Heart right ventricle (tissue), 16 donors: ENCODE results near the gene IQGAP1. TPM values are rescaled to one million over a fixed set of nuclear protein-coding genes. Genes with fewer than 3 reads are reported as not detected.

ENCODE experiments used
- ATAC-seq, 8 donors: fragments of 200-7000 bp; cut with Tn5 transposase; one replicate each; pipeline ENCODE4 v1.9.1; 2020; ENCODE audit warnings: mild to moderate bottlenecking in 8 of 8, moderate library complexity in 8 of 8, moderate number of reproducible peaks in 1 of 8
- DNase-seq, 2 donors: peaks; one replicate each; pipeline ENCODE4 v3.0.0-alpha.2; 2020
- H3K27ac ChIP-seq, 10 donors: fragments of 200-600 bp; sonication (generic) in 2 of 10; one replicate each; pipeline versions ENCODE4 v1.5.0 to v1.8.0; 2020 to 2022; ENCODE audit warnings: mild to moderate bottlenecking in 3 of 10
- H3K27me3 ChIP-seq, 7 donors: fragments of 200-600 bp; one replicate each; pipeline ENCODE4 v1.8.0; 2021 to 2022; ENCODE audit warnings: mild to moderate bottlenecking in 2 of 7
- H3K36me3 ChIP-seq, 9 donors: fragments of 200-600 bp; sonication (generic) in 1 of 9; one replicate each; pipeline versions ENCODE4 v1.5.0 to v1.8.0; 2020 to 2022; ENCODE audit warnings: mild to moderate bottlenecking in 2 of 9
- H3K4me1 ChIP-seq, 9 donors: fragments of 200-600 bp; sonication (generic) in 1 of 9; one replicate each; pipeline versions ENCODE4 v1.5.0 to v1.8.0; 2020 to 2022; ENCODE audit warnings: mild to moderate bottlenecking in 4 of 9
- H3K4me3 ChIP-seq, 10 donors: fragments of 200-600 bp; sonication (generic) in 2 of 10; one replicate each; pipeline versions ENCODE4 v1.5.0 to v1.8.0; 2020 to 2022; ENCODE audit warnings: mild to moderate bottlenecking in 7 of 10, moderate library complexity in 2 of 10
- H3K9me3 ChIP-seq, 11 donors: fragments of 200-600 bp in 10 of 11; sonication (generic) in 2 of 11; one replicate each; pipeline versions ENCODE4 v1.5.0 to v1.8.0; 2013 to 2022; ENCODE audit warnings: mild to moderate bottlenecking in 2 of 11, control low read depth in 1 of 11, moderate library complexity in 1 of 11
- CTCF ChIP-seq, 9 donors: fragments of 200-600 bp; sonication (generic) in 2 of 9; IDR thresholded peaks; one replicate each; pipeline versions ENCODE4 v1.5.0 to v1.8.0; 2021 to 2022; ENCODE audit warnings: antibody characterized with exemption in 9 of 9, mild to moderate bottlenecking in 5 of 9, moderate library complexity in 1 of 9
- WGBS, 2 donors: extraction: QIAGEN DNeasy Blood & Tissue Kit; methylation state at CpG; one replicate each; pipeline ENCODE4 v1.1.7; 2013; ENCODE audit warnings: inconsistent platforms in 1 of 2; 5-methylcytosine and 5-hydroxymethylcytosine counted together
- intact Hi-C, 10 donors: fragments of 100-400 bp; cut with DNase I; formaldehyde crosslinking; loops; one replicate each; pipeline versions ENCODE4 v1.11.1 to v1.14.2; 2022
- polyA plus RNA-seq, 2 donors: library from polyadenylated mRNA; stranded (reverse); fragments of 200-250 nt; gene quantifications; one replicate each; pipeline ENCODE4 v1.2.3, GENCODE V29; 2013
- total RNA-seq, 10 donors: library from RNA; stranded (reverse); fragmentation: NEBNext Ultra II Directional in 3 of 10; extraction: Animal tissue kit (Norgen Biotek cat#: 25700) in 3 of 10; gene quantifications; one replicate each; pipeline versions ENCODE4 v1.2.1 to v1.2.4, GENCODE V29; 2021 to 2023
- donor health status: Arrhythmogenic right ventricular cardiomyopathy.
- donor health status: ischemic (EF 13 %, LVEDD 7.1; RV severe dilation, severe dysfunction).
- donor health status: healthy with polysubstance abuse.
- donor health status: DM: no; HTN: yes; CAD: no.
- donor health status: DM: no; HTN: no; CAD: no.
- donor health status: ischemic (EF 25% LVEDD 6.9; RV normal size, moderate dysfunction).
- donor health status: ischemic (EF 25% LVEDD 5.7; RV mildly dilated, moderate dysfunction).
- donor health status: healthy.
- donor health status: DM: yes; HTN: yes; CAD: no.
- donor health status: Ischemic cardiomyopathy.
- donor health status: ischemic (EF 35%, LVEDD 5.7; RV mildly dilated, moderate dysfunction).
- donor health status: nonischemic (EF 11% LVEDD 7.7; RV severe dilation, severe dysfunction).
- donor health status: DM: yes; HTN: yes; CAD: no.
- donor health status: PGD.
- donor health status: ischemic (EF 29% LVEDD 5.4; RV normal size, mild dysfunction).
- donor health status: nonischemic (EF 23%, LVEDD 6.1; RV moderate dilation, normal function).

Gene IQGAP1
- total and polyA plus RNA-seq, 12 donors, result 28.6 to 81.7 (median 35.0) TPM

GRCh38 chr15:90465930-90466567 lies 78.0 kb downstream of the IQGAP1 start:
- Histone ChIP-seq H3K36me3 (peaks cover 0 to 99% (median 30%) of the 10 kb centered on the region in 9 donors), H3K9me3 (no peaks in the 10 kb centered on the region), H3K4me3 (no peak overlapping the region), H3K27me3 (no peaks in the 10 kb centered on the region), H3K27ac (peak overlapping the region in 8 of 10 donors; percentile 46 to 93 (median 88)), H3K4me1 (peaks cover 16 to 73% (median 42%) of the 10 kb centered on the region in 9 donors)
- peak in 3 of 8 donors; percentile 15 to 51 (median 20) for ATAC-seq
- TF ChIP-seq CTCF (IDR thresholded peaks at IDR 0.05), result no peak
- no peak for DNase-seq
- 56 to 65% methylated on average over 3 of the region's 3 CpGs for WGBS, 2 donors
- intact Hi-C loops, result loop anchor here in 1 of 10 donors (5.0 kb wide), 1 partner anchor 104 kb away; no protein-coding TSS in a partner anchor

DNA sequence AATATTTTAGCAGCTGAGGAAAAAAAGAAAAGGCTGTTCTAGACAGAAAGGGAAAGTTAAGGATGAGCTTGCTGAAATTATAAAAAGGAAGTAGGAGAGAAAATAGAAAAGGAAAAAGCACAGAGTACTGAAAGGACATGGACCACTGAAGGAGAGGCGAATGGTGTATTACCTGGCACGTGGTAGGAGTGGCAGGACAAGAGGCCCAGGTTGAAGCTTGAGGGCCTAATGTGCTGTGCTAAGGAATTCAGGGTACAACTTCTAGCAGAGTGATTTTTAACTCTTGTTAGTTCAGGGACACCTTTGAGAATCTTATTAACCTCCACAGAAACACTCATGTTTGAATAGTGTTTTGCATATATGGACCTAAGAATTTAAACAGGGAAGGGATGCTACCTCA lies 81.7 kb downstream of the IQGAP1 start:
- intact Hi-C loops, result loop anchor here in 3 of 10 donors (2.0 to 10.0 kb wide), 3 partner anchors 27 to 107 kb away; no protein-coding TSS in a partner anchor

GRCh38 chr15:90470453-90470852 lies 82.4 kb downstream of the IQGAP1 start:
- H3K36me3 ChIP-seq, result peaks cover 0 to 100% (median 54%) of the 10 kb centered on the region in 9 donors
- no peak overlapping the region for H3K4me3 ChIP-seq
- ATAC-seq (no peak), DNase-seq (no peak)
- WGBS, 2 donors, result 29 to 35% methylated on average over 1 of the region's 1 CpG
- no peaks in the 10 kb centered on the region for H3K9me3 ChIP-seq
- intact Hi-C loops, result loop anchor here in 2 of 10 donors (2.0 to 10.0 kb wide), 2 partner anchors 26 to 106 kb away; no protein-coding TSS in a partner anchor
- peaks cover 2 to 35% (median 8%) of the 10 kb centered on the region in 9 donors for H3K4me1 ChIP-seq
- no peak for TF ChIP-seq CTCF (IDR thresholded peaks at IDR 0.05)
- peak overlapping the region in 1 of 10 donors; percentile 41 for H3K27ac ChIP-seq
- H3K27me3 ChIP-seq, result no peaks in the 10 kb centered on the region

More for the DNA sequence above, 81.7 kb downstream of the IQGAP1 start:
- TF ChIP-seq CTCF (IDR thresholded peaks at IDR 0.05), result no peak
- WGBS, 2 donors, result 82 to 94% methylated on average over 2 of the region's 2 CpGs
- Histone ChIP-seq H3K27me3 (no peaks in the 10 kb centered on the region), H3K9me3 (no peaks in the 10 kb centered on the region), H3K4me3 (no peak overlapping the region), H3K36me3 (peaks cover 0 to 100% (median 54%) of the 10 kb centered on the region in 9 donors), H3K27ac (peak overlapping the region in 2 of 10 donors; percentile 22 to 41), H3K4me1 (peaks cover 7 to 43% (median 15%) of the 10 kb centered on the region in 9 donors)
- DNase-seq, result no peak
- no peak for ATAC-seq

- ATAC-seq, result no peak
- H3K27ac ChIP-seq, result peak overlapping the region in 1 of 10 donors; percentile 34
These were observed 83.1 kb downstream of the IQGAP1 start for GRCh38 chr15:90471126-90471525.

More at GRCh38 chr15:90471126-90471525, 83.1 kb downstream of the IQGAP1 start:
- Histone ChIP-seq H3K9me3 (no peaks in the 10 kb centered on the region), H3K4me3 (no peak overlapping the region), H3K4me1 (peaks cover 0 to 29% (median 5%) of the 10 kb centered on the region in 9 donors), H3K36me3 (peaks cover 0 to 100% (median 58%) of the 10 kb centered on the region in 9 donors), H3K27me3 (no peaks in the 10 kb centered on the region)
- DNase-seq, result no peak
- intact Hi-C loops, result loop anchor here in 2 of 10 donors (2.0 to 10.0 kb wide), 2 partner anchors 26 to 106 kb away; no protein-coding TSS in a partner anchor
- WGBS, 2 donors, result 93 to 100% methylated on average over 3 of the region's 3 CpGs
- no peak for TF ChIP-seq CTCF (IDR thresholded peaks at IDR 0.05)
